HCT116 (cell line): ENCODE results near the gene GSTO1. TPM values are rescaled to one million over a fixed set of nuclear protein-coding genes. Genes with fewer than 3 reads are reported as not detected.

Source experiments
- ATAC-seq: fragments of 200-7000 bp; cut with Tn5 transposase; 2 replicates; pipeline ENCODE4 v1.9.1; 2020; ENCODE audit warnings: mild to moderate bottlenecking, moderate library complexity
- BruUV-seq: library from RNA; stranded (reverse); fragments of 400-500 nt; replicated peaks from 2 replicates; lab custom pipeline; 2021; lab: Mats Ljungman, UMichigan
- CTCF ChIA-PET: fragments of 300-600 bp; sonication (Branson Sonifier 250); formaldehyde crosslinking; loops from one replicate; lab custom pipeline; 2021; ENCODE audit warnings: antibody characterized with exemption; lab: Charles Lee
- POLR2A ChIA-PET: fragments of 300-600, 350-600 bp; sonication (Branson Sonifier 250); formaldehyde crosslinking; loops from one replicate; lab custom pipeline; 2021; ENCODE audit warnings: antibody characterized with exemption; lab: Charles Lee
- RAD21 ChIA-PET, 2 experiments: fragments of 300-600 bp; sonication (Branson Sonifier 250); formaldehyde crosslinking; loops; one replicate each; lab custom pipeline; 2023; ENCODE audit warnings: low total read pairs in 2 of 2; ENCODE audit not compliant: uncharacterized antibody in 2 of 2, unreplicated experiment in 2 of 2, low non-redundant PET in 1 of 2; lab: Charles Lee
- DNase-seq: peaks from one replicate; pipeline ENCODE4 v3.0.0-alpha.2; 2010; ENCODE audit warnings: low read depth, low spot score
- H2AFZ ChIP-seq: fragments of 200-600 bp; shearing (Covaris generic), sonication (generic); 2 replicates; pipeline ENCODE4 v1.6.1; 2017; ENCODE audit warnings: low read depth, mixed run types, mixed read lengths, antibody characterized with exemption, low read length; ENCODE audit not compliant: poor library complexity, severe bottlenecking
- H3K27ac ChIP-seq: 2 replicates; pipeline ENCODE4 v1.5.1; 2012; ENCODE audit warnings: low read depth, low read length
- H3K27me3 ChIP-seq: fragments of 200-600 bp; sonication (generic); 2 replicates; pipeline ENCODE4 v1.6.1; 2016; ENCODE audit warnings: mixed run types, low read length, mixed read lengths; ENCODE audit not compliant: insufficient read depth
- H3K36me3 ChIP-seq, 2 experiments: fragments of 200-500 bp in 1 of 2; fragments of 200-600 bp in 1 of 2; sonication (Bioruptor generic) in 1 of 2; sonication (generic) in 1 of 2; 2 replicates each; pipeline versions ENCODE4 v1.5.1 to v1.6.1; 2014 to 2016; ENCODE audit warnings: low read length in 2 of 2, inconsistent platforms in 1 of 2, mixed read lengths in 1 of 2, mixed run types in 1 of 2; ENCODE audit not compliant: insufficient read depth in 2 of 2, control insufficient read depth in 1 of 2
- H3K4me1 ChIP-seq, 2 experiments: fragments of 200-600 bp in 1 of 2; sonication (generic) in 1 of 2; 2 replicates each; pipeline versions ENCODE4 v1.5.1 to v1.6.1; 2012 to 2017; ENCODE audit warnings: low read length in 2 of 2, inconsistent platforms in 1 of 2, mild to moderate bottlenecking in 1 of 2, mixed read lengths in 1 of 2, mixed run types in 1 of 2, moderate library complexity in 1 of 2; ENCODE audit not compliant: insufficient read depth in 2 of 2, control insufficient read depth in 1 of 2
- H3K4me2 ChIP-seq: fragments of 200-600 bp; sonication (generic); 2 replicates; pipeline ENCODE4 v1.6.1; 2017; ENCODE audit warnings: mixed run types, low read length, mixed read lengths
- H3K4me3 ChIP-seq, 2 experiments: fragments of 200-600 bp in 1 of 2; sonication (generic) in 1 of 2; replicated peaks in 1 of 2; 2 replicates each; pipeline ENCODE4 v1.5.1; 2011 to 2016; ENCODE audit warnings: low read length in 2 of 2, control low read depth in 1 of 2, low read depth in 1 of 2, mild to moderate bottlenecking in 1 of 2, mixed read lengths in 1 of 2, mixed run types in 1 of 2
- H3K79me2 ChIP-seq: fragments of 200-600 bp; sonication (generic); 2 replicates; pipeline ENCODE4 v1.6.1; 2017; ENCODE audit warnings: mild to moderate bottlenecking, mixed run types, low read length, moderate library complexity, mixed read lengths; ENCODE audit not compliant: insufficient read depth
- H3K9ac ChIP-seq: fragments of 200-600 bp; sonication (generic); 2 replicates; pipeline ENCODE4 v1.6.1; 2016; ENCODE audit warnings: low read length, mixed read lengths
- H3K9me2 ChIP-seq: fragments of 200-600 bp; sonication (generic), shearing (Covaris generic); 2 replicates; pipeline ENCODE4 v1.6.1; 2017; ENCODE audit warnings: mixed run types, mild to moderate bottlenecking, moderate library complexity; ENCODE audit not compliant: insufficient read depth
- H3K9me3 ChIP-seq, 2 experiments: fragments of 200-500 bp in 1 of 2; fragments of 200-600 bp in 1 of 2; sonication (Bioruptor generic) in 1 of 2; sonication (generic) in 1 of 2; 2 replicates each; pipeline ENCODE4 v1.6.1; 2014 to 2017; ENCODE audit warnings: low read length in 2 of 2, mixed read lengths in 2 of 2, inconsistent platforms in 1 of 2, low read depth in 1 of 2, mild to moderate bottlenecking in 1 of 2, mixed run types in 1 of 2, moderate library complexity in 1 of 2; ENCODE audit not compliant: control insufficient read depth in 1 of 2, insufficient read depth in 1 of 2
- H4K20me1 ChIP-seq: fragments of 200-600 bp; sonication (generic), shearing (Covaris generic); 2 replicates; pipeline ENCODE4 v1.6.1; 2017; ENCODE audit warnings: mixed run types, mild to moderate bottlenecking, moderate library complexity; ENCODE audit not compliant: insufficient read depth
- CBX3 ChIP-seq: IDR thresholded peaks from 2 replicates; pipeline ENCODE4 v1.6.1; 2012; ENCODE audit warnings: low read depth
- EZH2phosphoT487 ChIP-seq: fragments of 200-600 bp; IDR thresholded peaks from 2 replicates; pipeline ENCODE4 v1.6.1; 2018; ENCODE audit warnings: antibody characterized with exemption, borderline replicate concordance
- YY1 ChIP-seq: IDR thresholded peaks from 2 replicates; pipeline ENCODE4 v1.6.1; 2011; ENCODE audit warnings: low read length, low read depth, moderate library complexity, mild to moderate bottlenecking; ENCODE audit not compliant: insufficient replicate concordance; ENCODE audit errors: extremely low read depth
- ZNF274 ChIP-seq: fragments of 200-500 bp; sonication (Bioruptor generic); IDR thresholded peaks from 2 replicates; pipeline ENCODE4 v1.6.1; 2014; ENCODE audit warnings: mild to moderate bottlenecking, low read depth, low read length, inconsistent platforms
- intact Hi-C: fragments of 100-400 bp; cut with micrococcal nuclease; formaldehyde crosslinking; loops from 2 replicates; pipeline ENCODE4 v1.10.0; 2022
- total RNA-seq: library from RNA; stranded (reverse); gene quantifications from one replicate; pipeline ENCODE4 v1.2.1, GENCODE V29; 2021; ENCODE audit not compliant: unreplicated experiment

The GSTO1 gene
- total RNA-seq, 1 experiment from 2014 or later: 179 TPM

GRCh38 chr10:104253606-104254410 lies 884 bp upstream of the GSTO1 start:
- no peak for ATAC-seq
- Histone ChIP-seq H3K27ac (peak overlapping the region; percentile 76; the same call in 1 of the 2 replicates), H3K9me2 (no peaks in the 10 kb centered on the region), H3K36me3 (peaks cover 14 to 21% of the 10 kb centered on the region in 2 experiments), H3K9ac (peak overlapping the region; percentile 88), H3K4me1 (peaks cover 14 to 29% of the 10 kb centered on the region in 2 experiments), H3K9me3 (no peaks in the 10 kb centered on the region; a peak in 1 of 4 replicates), H3K4me2 (peak overlapping the region; percentile 83), H4K20me1 (no peaks in the 10 kb centered on the region)
- ChIA-PET CTCF (interaction anchor here (0.7 to 3.0 kb wide), 6 partner anchors 20 to 541 kb away, joined by 3 to 22 read pairs (median 4); partner anchors contain the start of gene CFAP58), RAD21 (interaction anchor here in 1 of 2 experiments (0.6 kb wide), 1 partner anchor 364 kb away, joined by 3 read pairs; no protein-coding TSS in a partner anchor)
- no peak for DNase-seq
- TF ChIP-seq CBX3 (peak; percentile 35; the same call in 1 of the 2 replicates), YY1 (no peak), EZH2phosphoT487 (no peak), ZNF274 (no peak)
- TF ChIP-seq, all 23 proteins: peak for 1
- H3K27me3 ChIP-seq: no peaks in the 10 kb centered on the region
- BruUV-seq: no TSS peak
- peak overlapping the region; percentile 68 to 73 for H3K4me3 ChIP-seq
- POLR2A ChIA-PET: interaction anchor here (0.6 to 2.3 kb wide), 7 partner anchors 9 to 364 kb away, joined by 3 to 14 read pairs (median 3); partner anchors contain the start of gene GSTO2
- peak overlapping the region; percentile 87 for H2AFZ ChIP-seq
- peaks cover 43% of the 10 kb centered on the region for H3K79me2 ChIP-seq
- intact Hi-C loops: no loop called here
